HG02885 (cell line): ENCODE data around the gene ELOB.

Experiments used
- ATAC-seq: cut with Tn5 transposase; IDR thresholded peaks from one replicate; pipeline ENCODE4 v1.9.1; 2021; ENCODE audit warnings: mild to moderate bottlenecking; ENCODE audit not compliant: unreplicated experiment, poor library complexity

ELOB gene

GRCh38 chr16:2769675-2770056 is 7.4 kb downstream of the ELOB start:
- ATAC-seq = no peak

DNA sequence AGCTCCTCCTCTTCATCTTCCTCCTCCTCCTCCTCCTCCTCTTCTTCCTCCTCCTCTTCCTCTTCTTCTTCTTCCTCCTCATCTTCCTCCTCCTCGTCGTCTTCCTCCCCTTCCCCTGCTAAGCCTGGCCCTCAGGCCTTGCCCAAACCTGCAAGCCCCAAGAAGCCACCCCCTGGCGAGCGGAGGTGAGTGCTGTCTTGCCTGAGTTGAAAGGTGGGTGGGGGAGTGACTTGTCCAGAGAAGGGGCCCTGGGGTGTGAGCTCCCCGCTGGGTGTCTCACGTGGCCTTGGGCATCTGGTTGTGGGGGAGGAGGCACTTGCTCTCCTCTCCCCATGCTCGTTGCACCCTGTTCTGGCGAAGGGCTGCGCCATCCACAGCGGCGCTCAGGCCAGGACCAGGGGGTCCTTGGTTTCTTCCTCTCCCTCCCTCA is 8.0 kb downstream of the ELOB start:
- ATAC-seq = no peak

DNA sequence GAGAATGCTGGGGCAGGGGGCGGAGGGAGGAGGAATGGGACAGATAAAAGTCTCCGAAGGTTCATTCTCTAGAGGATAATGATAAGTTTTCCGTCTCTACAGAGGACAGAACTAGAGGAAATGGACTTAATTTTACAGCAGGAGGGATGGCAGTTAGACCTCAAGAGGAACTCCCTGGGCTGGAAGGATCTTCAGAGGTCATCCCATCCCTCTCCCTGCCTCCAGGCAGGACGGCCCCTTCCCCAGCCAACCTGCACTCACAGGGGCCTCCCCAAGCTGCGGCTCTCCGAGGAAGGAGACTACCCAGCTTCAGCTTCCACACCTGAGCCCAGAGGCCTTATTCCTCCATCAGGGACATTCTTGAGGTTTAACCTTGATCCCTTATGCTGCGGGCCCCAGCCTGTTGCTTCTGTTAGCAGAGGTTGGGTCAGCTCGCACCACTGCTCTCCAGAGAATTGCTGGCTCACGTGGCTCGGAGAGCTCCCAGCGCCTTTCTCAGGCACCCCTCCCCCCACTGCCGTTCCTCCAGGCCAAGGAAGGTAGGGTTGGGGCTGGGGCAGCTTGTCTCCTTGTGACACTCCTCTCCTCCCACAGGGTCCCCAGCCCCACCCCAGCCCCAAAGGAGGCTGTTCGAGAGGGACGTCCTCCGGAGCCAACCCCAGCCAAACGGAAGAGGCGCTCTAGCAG is 8.5 kb downstream of the ELOB start:
- ATAC-seq = no peak

DNA sequence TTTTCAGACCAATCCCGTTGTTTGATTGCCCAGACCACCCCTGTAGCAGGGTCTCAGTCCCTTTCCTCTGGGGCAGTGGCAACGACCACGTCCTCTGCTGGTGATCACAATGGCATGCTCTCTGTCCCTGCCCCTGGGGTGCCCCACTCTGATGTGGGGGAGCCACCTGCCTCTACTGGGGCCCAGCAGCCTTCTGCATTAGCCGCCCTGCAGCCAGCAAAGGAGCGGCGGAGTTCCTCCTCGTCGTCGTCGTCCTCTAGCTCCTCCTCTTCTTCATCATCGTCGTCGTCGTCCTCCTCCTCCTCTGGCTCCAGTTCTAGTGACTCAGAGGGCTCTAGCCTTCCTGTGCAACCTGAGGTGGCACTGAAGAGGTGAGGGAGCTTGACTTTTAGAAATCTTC is 9.2 kb downstream of the ELOB start:
- ATAC-seq = no peak

GRCh38 chr16:2767140-2767731 is 9.8 kb downstream of the ELOB start:
- ATAC-seq = no peak

- no peak for ATAC-seq
These were observed 10.5 kb downstream of the ELOB start for GRCh38 chr16:2766430-2767139.

GRCh38 chr16:2765462-2766404 is 11.3 kb downstream of the ELOB start:
- no peak for ATAC-seq

GRCh38 chr16:2764718-2765117 is 12.4 kb downstream of the ELOB start:
- ATAC-seq = no peak

GRCh38 chr16:2763173-2763572 is 13.9 kb downstream of the ELOB start:
- no peak for ATAC-seq

GRCh38 chr16:2762711-2763110 is 14.4 kb downstream of the ELOB start:
- ATAC-seq = no peak

DNA sequence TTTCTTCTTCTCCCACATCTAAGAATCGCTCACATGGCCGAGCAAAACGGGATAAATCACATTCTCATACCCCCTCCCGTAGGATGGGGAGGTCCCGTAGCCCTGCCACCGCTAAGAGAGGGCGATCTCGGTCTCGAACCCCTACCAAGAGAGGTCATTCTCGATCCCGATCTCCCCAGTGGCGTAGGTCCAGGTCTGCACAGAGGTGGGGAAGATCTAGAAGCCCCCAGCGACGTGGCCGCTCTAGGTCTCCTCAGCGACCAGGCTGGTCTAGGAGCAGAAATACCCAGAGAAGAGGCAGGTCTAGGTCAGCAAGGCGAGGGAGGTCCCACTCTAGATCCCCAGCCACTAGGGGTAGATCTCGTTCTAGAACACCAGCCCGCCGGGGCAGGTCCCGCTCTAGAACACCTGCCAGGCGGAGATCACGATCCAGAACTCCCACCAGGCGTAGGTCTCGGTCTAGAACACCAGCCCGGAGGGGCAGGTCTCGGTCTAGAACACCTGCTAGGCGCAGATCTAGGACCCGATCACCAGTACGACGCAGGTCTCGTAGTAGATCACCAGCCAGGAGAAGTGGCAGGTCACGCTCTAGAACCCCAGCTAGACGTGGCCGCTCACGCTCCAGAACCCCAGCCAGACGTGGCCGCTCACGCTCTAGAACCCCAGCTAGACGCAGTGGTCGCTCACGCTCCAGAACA is 15.0 kb downstream of the ELOB start:
- ATAC-seq = no peak

- ATAC-seq = no peak
These were observed 15.6 kb downstream of the ELOB start for GRCh38 chr16:2761472-2761871.

DNA sequence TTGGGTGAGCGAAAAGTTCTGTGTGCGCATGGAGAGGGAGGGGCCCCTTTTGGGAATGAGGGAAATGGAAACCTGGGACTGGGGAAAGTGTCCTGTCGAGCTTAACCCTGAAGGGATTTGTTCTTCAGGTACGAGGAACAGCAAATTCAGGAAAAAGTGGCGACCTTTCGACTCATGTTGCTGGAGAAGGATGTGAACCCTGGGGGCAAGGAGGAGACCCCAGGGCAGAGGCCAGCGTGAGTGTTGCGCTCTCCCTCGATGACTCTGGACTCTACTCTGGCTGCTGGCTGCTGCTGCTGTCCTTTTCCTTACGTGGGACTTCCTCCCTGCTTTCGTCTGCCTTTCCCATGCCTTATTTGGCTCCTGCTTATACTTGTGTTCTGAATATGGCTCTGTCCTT is 19.7 kb downstream of the ELOB start:
- ATAC-seq = no peak

GRCh38 chr16:2756288-2757015 is 20.6 kb downstream of the ELOB start:
- ATAC-seq = no peak

- ATAC-seq = no peak
These were observed 21.9 kb downstream of the ELOB start for GRCh38 chr16:2755158-2755557.

GRCh38 chr16:2753733-2754020 is 23.4 kb downstream of the ELOB start:
- ATAC-seq = no peak

GRCh38 chr16:2752850-2753732 is 24.0 kb downstream of the ELOB start:
- ATAC-seq = peak; percentile 48

- ATAC-seq = peak; percentile 81
These were observed 24.8 kb downstream of the ELOB start, which contains the start of gene SRRM2 for GRCh38 chr16:2752035-2752849. SRRM2 (plus strand) TSS chr16:2752638; CDS start chr16:2756365, 3,727 bp downstream.
